Measurements from ENCODE around the gene U2SURP. TPM values are rescaled to one million over a fixed set of nuclear protein-coding genes. Genes with fewer than 3 reads are reported as not detected.

U2SURP gene
- 236 TPM for total RNA-seq

GRCh38 chr3:143001369-143002082 is at the start of gene U2SURP:
Gene U2SURP, plus strand, starts transcription at chr3:143001570. Its CDS starts 59 bp downstream, at chr3:143001629.
- Histone ChIP-seq H3K9me3 (ENCODE audit: low read depth, low read length) (no peaks in the 10 kb centered on the region), H3K27me3 (ENCODE audit: insufficient read depth, low read length) (no peaks in the 10 kb centered on the region), H3K4me3 (ENCODE audit: low read length) (peak within 1 kb of the TSS; percentile 76), H3K4me1 (ENCODE audit: insufficient read depth, low read length) (peaks cover 27% of the 10 kb centered on the region)

GRCh38 chr3:142951794-142952193 is 49.6 kb upstream of the U2SURP start:
- Histone ChIP-seq H3K4me3 (ENCODE audit: low read length) (no peak overlapping the region), H3K4me1 (ENCODE audit: insufficient read depth, low read length) (no peaks in the 10 kb centered on the region), H3K9me3 (ENCODE audit: low read depth, low read length) (no peaks in the 10 kb centered on the region), H3K27me3 (ENCODE audit: insufficient read depth, low read length) (peaks cover 43% of the 10 kb centered on the region)

- Histone ChIP-seq H3K4me3 (ENCODE audit: low read length) (no peak overlapping the region), H3K27me3 (ENCODE audit: insufficient read depth, low read length) (peaks cover 42% of the 10 kb centered on the region), H3K9me3 (ENCODE audit: low read depth, low read length) (no peaks in the 10 kb centered on the region), H3K4me1 (ENCODE audit: insufficient read depth, low read length) (no peaks in the 10 kb centered on the region)
Observed at GRCh38 chr3:142952272-142953193, 48.8 kb upstream of the U2SURP start.

DNA sequence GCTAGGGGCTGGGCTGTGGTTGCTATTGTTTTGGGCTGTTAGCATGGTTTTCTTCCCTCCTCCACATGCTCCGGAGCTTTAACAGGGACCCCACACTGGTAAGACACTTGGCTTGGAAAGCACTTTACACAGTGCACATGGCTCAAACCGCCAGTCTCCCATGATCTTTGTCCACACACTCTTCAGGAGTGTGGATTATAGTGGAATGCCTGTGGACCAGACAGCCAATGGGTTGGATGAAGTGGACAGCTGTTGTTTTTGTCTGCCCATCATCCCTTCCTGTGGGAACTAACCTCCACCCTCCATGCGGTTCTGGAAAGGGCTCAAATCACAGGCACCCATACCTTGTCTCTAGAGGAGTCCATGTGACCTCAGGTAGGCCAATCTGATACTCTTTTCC is 47.9 kb upstream of the U2SURP start:
- no peak overlapping the region for H3K4me3 ChIP-seq (ENCODE audit: low read length)
- no peaks in the 10 kb centered on the region for H3K9me3 ChIP-seq (ENCODE audit: low read depth, low read length)
- peaks cover 45% of the 10 kb centered on the region for H3K27me3 ChIP-seq (ENCODE audit: insufficient read depth, low read length)
- no peaks in the 10 kb centered on the region for H3K4me1 ChIP-seq (ENCODE audit: insufficient read depth, low read length)

DNA sequence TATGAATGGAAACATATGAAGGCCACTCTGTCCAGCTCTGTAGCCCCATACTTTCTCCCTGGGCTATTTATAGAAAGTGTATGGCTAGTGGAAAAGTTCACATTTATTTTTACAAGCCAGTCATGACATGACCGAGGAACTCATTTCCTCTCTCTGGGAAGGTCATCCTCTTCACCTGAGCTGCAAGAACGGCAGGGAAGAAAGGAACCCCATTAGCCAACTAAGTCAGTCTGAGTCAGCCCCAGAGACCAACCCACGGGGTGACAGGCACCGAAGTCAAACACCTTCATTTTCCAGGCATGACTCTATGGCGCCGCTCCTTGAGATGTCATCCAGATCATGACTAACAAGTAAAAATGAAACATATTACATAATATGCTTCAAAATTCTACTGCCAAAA is 42.7 kb upstream of the U2SURP start:
- no peak overlapping the region for H3K4me3 ChIP-seq (ENCODE audit: low read length)
- H3K9me3 ChIP-seq (ENCODE audit: low read depth, low read length), result no peaks in the 10 kb centered on the region
- H3K4me1 ChIP-seq (ENCODE audit: insufficient read depth, low read length), result peaks cover 4% of the 10 kb centered on the region
- H3K27me3 ChIP-seq (ENCODE audit: insufficient read depth, low read length), result peaks cover 69% of the 10 kb centered on the region

DNA sequence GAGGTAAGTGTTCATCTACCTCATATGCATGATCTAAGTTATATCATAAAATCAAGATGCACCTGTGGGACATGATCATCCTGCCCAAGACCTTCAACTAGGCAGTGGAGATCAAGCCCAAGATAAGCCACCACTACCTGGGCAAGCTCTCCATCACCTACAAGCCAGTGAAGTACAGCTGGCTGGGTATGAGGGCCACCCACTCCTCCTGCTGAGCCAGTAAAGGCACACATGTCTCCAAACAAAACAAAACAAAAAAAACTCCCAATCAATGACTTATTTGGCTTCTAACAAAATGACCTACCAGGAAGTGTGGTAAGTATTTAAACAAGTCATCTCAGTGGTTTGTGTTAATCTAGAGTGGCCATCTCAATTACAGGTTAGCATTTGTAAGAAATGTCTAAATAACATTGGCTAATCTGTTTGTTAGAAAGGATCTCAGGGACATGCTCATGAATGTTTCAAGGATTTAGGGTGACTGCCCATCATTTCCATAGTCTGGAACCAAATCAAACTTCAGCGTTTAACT is 41.0 kb upstream of the U2SURP start:
- peaks cover 4% of the 10 kb centered on the region for H3K4me1 ChIP-seq (ENCODE audit: insufficient read depth, low read length)
- peaks cover 80% of the 10 kb centered on the region for H3K27me3 ChIP-seq (ENCODE audit: insufficient read depth, low read length)
- no peak overlapping the region for H3K4me3 ChIP-seq (ENCODE audit: low read length)
- H3K9me3 ChIP-seq (ENCODE audit: low read depth, low read length), result no peaks in the 10 kb centered on the region

DNA sequence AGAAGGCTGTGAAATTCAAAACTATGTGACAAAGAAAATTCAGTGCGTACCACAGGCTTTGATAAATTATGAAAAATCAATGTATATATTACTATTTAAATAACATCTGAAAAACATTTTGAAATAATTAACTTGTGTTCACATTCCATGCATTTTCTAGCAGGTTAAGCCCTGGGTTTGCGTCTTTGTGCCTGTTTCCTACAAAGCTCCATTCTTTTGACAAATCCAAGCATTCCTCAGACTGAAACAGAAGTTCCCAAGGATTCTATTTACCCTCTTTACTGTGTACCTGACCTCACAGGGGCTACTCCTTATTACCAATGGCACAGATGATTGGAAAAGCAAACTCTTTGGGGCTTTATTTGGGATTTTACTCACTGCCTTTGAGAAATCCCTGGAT is 39.8 kb upstream of the U2SURP start:
- Histone ChIP-seq H3K4me1 (ENCODE audit: insufficient read depth, low read length) (peaks cover 4% of the 10 kb centered on the region), H3K9me3 (ENCODE audit: low read depth, low read length) (no peaks in the 10 kb centered on the region), H3K27me3 (ENCODE audit: insufficient read depth, low read length) (peaks cover 86% of the 10 kb centered on the region)

GRCh38 chr3:142962175-142962519 is 39.2 kb upstream of the U2SURP start:
- Histone ChIP-seq H3K9me3 (ENCODE audit: low read depth, low read length) (no peaks in the 10 kb centered on the region), H3K27me3 (ENCODE audit: insufficient read depth, low read length) (peaks cover 89% of the 10 kb centered on the region), H3K4me3 (ENCODE audit: low read length) (no peak overlapping the region), H3K4me1 (ENCODE audit: insufficient read depth, low read length) (peaks cover 4% of the 10 kb centered on the region)

More for the DNA sequence above, 39.8 kb upstream of the U2SURP start:
- no peak overlapping the region for H3K4me3 ChIP-seq (ENCODE audit: low read length)

DNA sequence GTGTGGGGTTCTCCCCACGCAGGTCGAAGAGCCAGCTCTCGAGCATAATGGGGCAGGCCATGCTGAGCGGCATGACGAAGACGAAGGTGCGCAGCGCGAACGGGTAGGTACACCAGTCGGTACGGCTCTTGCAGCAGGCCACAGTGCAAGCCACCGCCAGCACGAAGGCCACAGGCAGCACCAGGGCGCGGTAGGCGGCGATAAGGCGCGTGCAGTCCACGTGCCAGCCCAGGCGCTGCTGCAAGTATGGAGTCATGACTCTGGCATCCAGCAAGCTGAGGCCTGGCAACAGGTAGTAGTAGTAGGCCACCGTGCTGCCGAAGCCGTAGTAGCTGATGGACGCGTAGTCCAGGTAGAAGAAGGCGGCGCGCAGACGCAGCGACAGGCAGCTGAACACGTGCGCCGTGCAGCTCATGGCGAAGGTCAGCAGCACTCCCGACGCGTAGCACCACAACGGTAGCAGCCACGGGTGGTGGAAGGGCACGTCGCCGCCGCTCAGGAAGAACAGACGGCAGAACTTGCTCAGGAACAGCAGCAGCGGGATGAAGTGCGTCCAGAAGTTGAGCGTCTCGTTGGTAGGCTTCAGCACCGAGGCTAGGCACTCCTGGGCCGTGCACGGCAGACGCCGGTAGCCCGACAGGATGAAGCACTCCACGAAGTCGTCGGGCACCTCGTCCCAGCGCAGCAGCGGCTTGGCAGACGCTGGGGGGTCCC is 38.7 kb upstream of the U2SURP start:
- H3K27me3 ChIP-seq (ENCODE audit: insufficient read depth, low read length), result peaks cover 83% of the 10 kb centered on the region
- peaks cover 4% of the 10 kb centered on the region for H3K4me1 ChIP-seq (ENCODE audit: insufficient read depth, low read length)
- H3K9me3 ChIP-seq (ENCODE audit: low read depth, low read length), result no peaks in the 10 kb centered on the region
- H3K4me3 ChIP-seq (ENCODE audit: low read length), result no peak overlapping the region

DNA sequence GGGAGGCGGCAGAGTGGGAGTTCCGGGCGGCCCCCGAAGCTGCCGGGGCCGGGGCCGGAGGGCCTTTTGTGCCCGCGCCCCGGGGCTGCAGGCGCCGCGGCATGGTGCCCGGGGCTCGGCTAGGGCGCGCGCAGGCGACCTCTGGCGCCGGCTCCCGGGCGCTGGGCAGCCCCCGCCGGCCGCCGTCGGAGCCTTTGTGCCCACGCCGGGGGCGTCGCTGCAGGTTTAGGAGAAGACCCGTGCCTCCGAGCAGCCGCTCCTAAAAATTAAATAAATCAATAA is 38.2 kb upstream of the U2SURP start:
- Histone ChIP-seq H3K4me3 (ENCODE audit: low read length) (no peak overlapping the region), H3K4me1 (ENCODE audit: insufficient read depth, low read length) (peaks cover 4% of the 10 kb centered on the region), H3K9me3 (ENCODE audit: low read depth, low read length) (no peaks in the 10 kb centered on the region), H3K27me3 (ENCODE audit: insufficient read depth, low read length) (peaks cover 78% of the 10 kb centered on the region)

DNA sequence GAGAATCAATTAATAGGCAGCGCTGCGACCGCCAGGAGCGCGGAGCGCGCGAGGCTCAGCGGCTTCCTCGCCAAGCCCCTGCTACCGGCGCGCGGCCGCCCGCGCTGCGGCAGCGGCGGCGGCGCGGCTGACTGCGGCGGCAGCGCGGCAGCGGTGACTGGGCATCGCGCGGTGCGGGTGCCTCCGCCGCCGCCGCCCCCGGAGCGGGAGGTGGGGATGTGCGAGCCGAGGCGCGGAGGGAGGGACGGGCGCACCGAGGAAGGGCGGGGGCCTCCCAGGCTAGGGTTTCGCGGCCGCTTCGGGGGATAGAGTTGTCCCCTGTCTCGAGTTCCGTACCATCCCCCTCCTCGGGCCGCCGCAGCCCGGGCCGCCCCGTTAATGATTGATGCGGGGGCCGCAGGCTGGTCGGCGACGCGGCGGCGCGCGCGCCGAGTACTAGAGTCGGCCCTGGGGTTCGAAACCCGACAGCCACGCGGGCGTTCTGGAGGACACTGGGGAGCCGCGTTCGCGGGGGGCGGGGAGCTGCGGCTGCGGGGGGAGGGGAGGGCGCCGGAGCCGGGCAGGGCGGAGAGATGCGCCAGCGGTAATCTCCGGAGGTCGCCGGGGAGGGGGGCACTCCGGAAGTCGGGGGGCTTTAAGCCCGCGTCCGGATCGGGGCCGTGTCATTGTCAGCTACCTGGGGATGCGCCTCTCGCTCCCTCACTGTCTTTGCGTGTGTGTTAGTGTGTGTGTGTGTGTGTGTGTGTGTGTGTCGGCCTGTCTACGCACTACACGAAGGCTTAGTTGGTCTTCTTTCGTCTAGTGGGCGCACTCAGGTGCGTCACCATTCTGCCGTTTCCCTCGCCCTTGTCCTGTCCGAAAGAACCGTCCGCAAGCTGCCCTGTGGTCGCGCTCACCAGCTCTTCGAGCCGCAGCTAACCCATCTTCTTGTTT is 37.6 kb upstream of the U2SURP start, which contains the start of gene PAQR9:
Gene PAQR9 (minus strand): TSS at position 159 of the 933 bp plus-strand sequence. CDS start 338 bp downstream, outside the sequence.
- peaks cover 4% of the 10 kb centered on the region for H3K4me1 ChIP-seq (ENCODE audit: insufficient read depth, low read length)
- H3K9me3 ChIP-seq (ENCODE audit: low read depth, low read length), result no peaks in the 10 kb centered on the region
- peaks cover 72% of the 10 kb centered on the region for H3K27me3 ChIP-seq (ENCODE audit: insufficient read depth, low read length)
- no peak within 1 kb of the TSS for H3K4me3 ChIP-seq (ENCODE audit: low read length)

DNA sequence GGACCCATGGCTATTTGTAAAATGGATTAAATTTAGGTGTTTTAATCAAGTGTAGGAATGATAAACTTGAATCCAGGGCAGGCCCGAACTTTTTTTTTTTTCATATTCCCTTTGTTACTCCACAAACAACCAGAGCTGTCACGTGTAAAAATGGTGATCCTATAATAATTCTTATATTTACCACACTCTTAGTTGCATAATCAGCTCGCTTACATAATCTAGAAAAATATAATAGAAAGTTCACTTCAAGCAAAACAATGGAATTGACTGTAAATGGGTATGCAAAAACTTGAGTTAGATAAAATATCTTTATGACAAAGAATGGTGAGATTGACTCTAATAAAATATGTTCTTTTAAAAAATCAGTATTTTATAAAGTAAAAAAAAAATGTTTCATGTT is 35.8 kb upstream of the U2SURP start:
- peaks cover 59% of the 10 kb centered on the region for H3K27me3 ChIP-seq (ENCODE audit: insufficient read depth, low read length)
- no peaks in the 10 kb centered on the region for H3K9me3 ChIP-seq (ENCODE audit: low read depth, low read length)
- peaks cover 4% of the 10 kb centered on the region for H3K4me1 ChIP-seq (ENCODE audit: insufficient read depth, low read length)
- no peak overlapping the region for H3K4me3 ChIP-seq (ENCODE audit: low read length)

DNA sequence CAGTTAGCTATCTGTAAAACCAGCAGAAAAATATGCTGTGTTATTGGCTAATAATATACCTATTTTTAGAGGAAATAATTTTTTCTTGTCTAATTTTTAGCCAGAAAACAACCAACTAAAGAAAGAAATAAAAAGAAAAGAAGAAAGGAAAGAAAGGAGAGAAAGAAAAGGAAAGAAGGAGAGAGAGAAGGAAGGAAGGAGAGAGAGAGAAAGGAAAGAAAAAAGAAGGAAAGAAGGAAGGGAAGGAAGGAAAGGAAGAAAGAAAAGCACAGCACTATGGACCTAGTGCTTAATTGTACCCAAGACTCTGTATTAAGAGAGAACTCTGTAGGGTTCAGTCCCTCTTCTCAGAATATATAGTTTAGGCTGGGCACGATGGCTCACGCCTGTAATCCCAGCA is 34.6 kb upstream of the U2SURP start:
- H3K4me3 ChIP-seq (ENCODE audit: low read length), result no peak overlapping the region
- peaks cover 4% of the 10 kb centered on the region for H3K4me1 ChIP-seq (ENCODE audit: insufficient read depth, low read length)
- no peaks in the 10 kb centered on the region for H3K9me3 ChIP-seq (ENCODE audit: low read depth, low read length)
- H3K27me3 ChIP-seq (ENCODE audit: insufficient read depth, low read length), result peaks cover 49% of the 10 kb centered on the region
